OCI-LY7 (cell line): ENCODE measurements around the gene TRRAP. TPM values are rescaled to one million over a fixed set of nuclear protein-coding genes. Genes with fewer than 3 reads are reported as not detected.

Source experiments
- BruUV-seq: library from RNA; stranded (reverse); fragments of 400-500 nt; replicated peaks from 2 replicates; lab custom pipeline; 2021; lab: Mats Ljungman, UMichigan
- CTCF ChIA-PET: fragments of 300-600 bp; sonication (Branson Sonifier 250); formaldehyde crosslinking; loops from one replicate; lab custom pipeline; 2022; ENCODE audit warnings: antibody characterized with exemption; ENCODE audit not compliant: unreplicated experiment; lab: Charles Lee
- POLR2A ChIA-PET: fragments of 300-600 bp; sonication (Branson Sonifier 250); formaldehyde crosslinking; loops from one replicate; lab custom pipeline; 2022; ENCODE audit warnings: antibody characterized with exemption; lab: Charles Lee
- DNase-seq: peaks from one replicate; pipeline ENCODE4 v3.0.0-alpha.2; 2015; ENCODE audit warnings: low spot score
- H2AFZ ChIP-seq: fragments of 200-600 bp; sonication (generic), shearing (Covaris generic); 2 replicates; pipeline ENCODE4 v1.6.1; 2014; ENCODE audit warnings: mild to moderate bottlenecking, antibody characterized with exemption, low read length, moderate library complexity
- H3K27ac ChIP-seq: fragments of 200-600 bp; sonication (generic); 2 replicates; pipeline ENCODE4 v1.5.1; 2014; ENCODE audit warnings: mixed run types, low read depth, mild to moderate bottlenecking, moderate library complexity, low read length, inconsistent platforms; ENCODE audit not compliant: poor library complexity, severe bottlenecking
- H3K36me3 ChIP-seq: fragments of 200-600 bp; sonication (generic); 2 replicates; pipeline ENCODE4 v1.6.1; 2014; ENCODE audit warnings: mild to moderate bottlenecking, antibody characterized with exemption, low read length, moderate library complexity, mixed read lengths; ENCODE audit not compliant: insufficient read depth
- H3K4me1 ChIP-seq: fragments of 200-600 bp; sonication (generic); 2 replicates; pipeline ENCODE4 v1.5.1; 2014; ENCODE audit warnings: mild to moderate bottlenecking, low read length; ENCODE audit not compliant: insufficient read depth, poor library complexity, severe bottlenecking
- H3K4me2 ChIP-seq: fragments of 200-600 bp; sonication (generic); 2 replicates; pipeline ENCODE4 v1.6.1; 2014; ENCODE audit warnings: mild to moderate bottlenecking, low read length
- H3K4me3 ChIP-seq: fragments of 200-600 bp; sonication (generic); 2 replicates; pipeline ENCODE4 v1.5.1; 2014; ENCODE audit warnings: mild to moderate bottlenecking, low read depth, low read length; ENCODE audit not compliant: poor library complexity, severe bottlenecking
- H3K79me2 ChIP-seq: fragments of 200-600 bp; sonication (generic); 2 replicates; pipeline ENCODE4 v1.6.1; 2016; ENCODE audit warnings: low read depth, mild to moderate bottlenecking, low read length, moderate library complexity, mixed read lengths; ENCODE audit not compliant: insufficient read depth
- H3K9me2 ChIP-seq: fragments of 200-600 bp; sonication (generic); 2 replicates; pipeline ENCODE4 v1.6.1; 2016; ENCODE audit warnings: mild to moderate bottlenecking, low read length, mixed read lengths; ENCODE audit not compliant: insufficient read depth
- H3K9me3 ChIP-seq: fragments of 200-600 bp; sonication (generic); 2 replicates; pipeline ENCODE4 v1.6.1; 2014; ENCODE audit warnings: mild to moderate bottlenecking, mixed run types, low read length, mixed read lengths
- H4K20me1 ChIP-seq: fragments of 200-600 bp; sonication (generic); 2 replicates; pipeline ENCODE4 v1.6.1; 2014; ENCODE audit warnings: mild to moderate bottlenecking, antibody characterized with exemption, low read length, moderate library complexity, mixed read lengths; ENCODE audit not compliant: insufficient read depth
- EZH2phosphoT487 ChIP-seq: fragments of 200-600 bp; sonication (generic); IDR thresholded peaks from 2 replicates; pipeline ENCODE4 v1.6.1; 2018; ENCODE audit warnings: low read depth, borderline replicate concordance, mild to moderate bottlenecking, mixed run types, antibody characterized with exemption, low read length, moderate library complexity, mixed read lengths
- intact Hi-C: fragments of 100-400 bp; cut with micrococcal nuclease; formaldehyde crosslinking; loops from one replicate; pipeline ENCODE4 v1.10.0; 2022; ENCODE audit not compliant: unreplicated experiment
- total RNA-seq, 2 experiments: library from RNA; depleted of rRNA in 1 of 2; stranded (reverse); fragments of >200 nt in 1 of 2; shearing (Covaris generic) in 1 of 2; gene quantifications; 2 replicates each; pipeline ENCODE4 v1.2.3, GENCODE V29; 2014 to 2022
- TF ChIP-seq, protein P1 (sequence below): fragments of 200-600 bp; sonication (generic); conservative IDR thresholded peaks from 2 replicates; pipeline ENCODE4 v1.5.1; 2014; ENCODE audit warnings: mild to moderate bottlenecking, antibody characterized with exemption, low read length, moderate library complexity, mixed read lengths

Gene TRRAP
- total RNA-seq, 2 experiments from 2014 or later = 50.4 to 86.1 TPM

DNA sequence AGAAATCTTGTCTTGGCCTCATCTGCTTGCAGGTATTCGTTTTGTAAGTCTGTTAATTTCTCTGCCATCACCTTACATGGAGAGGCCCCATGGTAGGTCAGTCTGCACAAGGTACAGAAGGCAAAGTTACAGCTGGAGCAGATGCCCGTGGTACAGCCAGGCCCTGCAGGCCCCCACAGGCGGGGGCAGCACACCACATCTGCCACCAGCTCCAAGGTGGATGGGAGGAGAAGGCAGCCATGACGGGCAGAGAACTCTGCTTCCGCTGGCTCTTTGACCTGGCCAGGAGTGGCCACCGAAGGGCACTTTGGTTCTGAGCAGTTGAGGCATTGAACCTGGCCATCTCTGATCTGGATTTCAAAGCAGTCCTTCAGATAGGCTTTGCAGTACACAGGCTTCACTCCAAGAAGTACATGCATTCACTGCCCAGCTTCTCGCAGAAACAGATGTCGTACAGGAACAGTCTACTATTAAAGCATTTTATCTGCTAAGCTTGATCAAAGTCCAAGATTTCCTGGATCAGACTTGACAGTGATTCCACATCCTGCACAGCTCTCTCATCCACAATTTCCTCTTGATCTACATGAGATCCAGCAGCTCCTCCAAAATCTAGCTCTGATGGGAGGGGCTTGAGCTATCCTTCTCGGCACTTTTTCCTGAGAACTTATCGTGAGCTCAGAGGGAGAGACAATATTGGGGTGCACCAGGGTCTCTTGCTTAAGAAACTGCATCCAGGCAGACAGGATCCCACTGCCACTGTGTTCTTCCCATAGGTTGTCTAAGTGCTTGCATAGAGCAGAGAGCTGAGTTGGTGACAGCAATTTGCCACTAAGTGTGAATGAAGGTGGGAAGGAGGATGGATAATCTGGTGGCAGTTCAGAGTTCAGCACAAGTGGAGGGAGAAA is 120.7 kb downstream of the TRRAP start:
- no peak for TF ChIP-seq EZH2phosphoT487
- TF ChIP-seq, protein P1, sequence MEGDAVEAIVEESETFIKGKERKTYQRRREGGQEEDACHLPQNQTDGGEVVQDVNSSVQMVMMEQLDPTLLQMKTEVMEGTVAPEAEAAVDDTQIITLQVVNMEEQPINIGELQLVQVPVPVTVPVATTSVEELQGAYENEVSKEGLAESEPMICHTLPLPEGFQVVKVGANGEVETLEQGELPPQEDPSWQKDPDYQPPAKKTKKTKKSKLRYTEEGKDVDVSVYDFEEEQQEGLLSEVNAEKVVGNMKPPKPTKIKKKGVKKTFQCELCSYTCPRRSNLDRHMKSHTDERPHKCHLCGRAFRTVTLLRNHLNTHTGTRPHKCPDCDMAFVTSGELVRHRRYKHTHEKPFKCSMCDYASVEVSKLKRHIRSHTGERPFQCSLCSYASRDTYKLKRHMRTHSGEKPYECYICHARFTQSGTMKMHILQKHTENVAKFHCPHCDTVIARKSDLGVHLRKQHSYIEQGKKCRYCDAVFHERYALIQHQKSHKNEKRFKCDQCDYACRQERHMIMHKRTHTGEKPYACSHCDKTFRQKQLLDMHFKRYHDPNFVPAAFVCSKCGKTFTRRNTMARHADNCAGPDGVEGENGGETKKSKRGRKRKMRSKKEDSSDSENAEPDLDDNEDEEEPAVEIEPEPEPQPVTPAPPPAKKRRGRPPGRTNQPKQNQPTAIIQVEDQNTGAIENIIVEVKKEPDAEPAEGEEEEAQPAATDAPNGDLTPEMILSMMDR = no peak
- ChIA-PET POLR2A (interaction anchor here (1.2 kb wide), 1 partner anchor 13 kb away, joined by 4 read pairs; no protein-coding TSS in a partner anchor), CTCF (no interaction called here)
- Histone ChIP-seq H4K20me1 (no peaks in the 10 kb centered on the region), H3K9me3 (no peaks in the 10 kb centered on the region), H3K4me1 (no peaks in the 10 kb centered on the region), H3K4me3 (no peak overlapping the region), H3K9me2 (no peaks in the 10 kb centered on the region), H3K79me2 (no peaks in the 10 kb centered on the region), H3K4me2 (no peak overlapping the region), H3K36me3 (peaks cover 97% of the 10 kb centered on the region), H2AFZ (no peak overlapping the region), H3K27ac (no peak overlapping the region)
- intact Hi-C loops = no loop called here
- DNase-seq = no peak
- no TSS peak for BruUV-seq

DNA sequence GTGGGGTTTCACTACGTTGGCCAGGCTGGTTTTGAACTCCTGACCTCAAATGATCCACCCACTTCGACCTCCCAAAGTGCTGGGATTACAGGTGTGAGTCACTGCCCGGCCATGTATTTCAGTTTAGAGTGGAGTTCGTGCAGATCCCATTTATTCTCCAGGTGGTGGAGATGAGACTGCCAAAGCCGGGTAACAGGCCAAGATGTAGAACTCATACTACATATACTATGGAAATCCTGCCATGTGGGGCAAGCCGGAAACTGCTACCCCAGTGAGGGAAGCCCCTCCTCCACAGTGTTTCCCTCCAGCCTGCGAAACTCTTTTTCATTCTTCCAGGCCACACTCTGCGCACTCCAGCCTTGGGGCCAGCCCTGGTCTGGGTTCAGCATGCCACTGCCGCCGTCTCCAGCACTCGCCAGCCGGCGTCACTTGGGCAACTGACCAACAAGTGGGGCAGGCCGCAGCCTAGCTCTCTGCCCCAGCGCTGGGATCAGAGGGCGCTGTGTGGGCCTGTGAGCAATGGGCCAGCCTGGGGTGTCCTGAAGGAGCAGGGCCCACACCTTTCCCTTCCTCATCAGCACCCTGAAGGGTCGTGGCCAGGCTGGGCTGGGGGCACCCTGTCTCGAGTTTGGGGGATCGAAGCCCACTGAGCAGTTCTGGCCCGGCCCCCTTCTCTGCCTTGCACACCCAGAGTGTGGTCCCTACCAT is 122.0 kb downstream of the TRRAP start:
- Histone ChIP-seq H3K9me2 (no peaks in the 10 kb centered on the region), H3K79me2 (no peaks in the 10 kb centered on the region), H3K9me3 (no peaks in the 10 kb centered on the region), H3K4me1 (no peaks in the 10 kb centered on the region), H2AFZ (no peak overlapping the region), H3K4me2 (no peak overlapping the region), H3K27ac (no peak overlapping the region), H3K4me3 (no peak overlapping the region), H4K20me1 (no peaks in the 10 kb centered on the region), H3K36me3 (peaks cover 97% of the 10 kb centered on the region)
- DNase-seq = no peak
- BruUV-seq = no TSS peak
- TF ChIP-seq, protein P1 = no peak
- TF ChIP-seq EZH2phosphoT487 = no peak
- ChIA-PET CTCF (no interaction called here), POLR2A (no interaction called here)
- intact Hi-C loops = no loop called here
